HG03025 (cell line): ENCODE results near the gene GDF11.

Experiments used
- ATAC-seq: cut with Tn5 transposase; IDR thresholded peaks from one replicate; pipeline ENCODE4 v1.9.1; 2021; ENCODE audit warnings: mild to moderate bottlenecking, moderate library complexity; ENCODE audit not compliant: unreplicated experiment, low FRiP score

GDF11 gene

GRCh38 chr12:55706568-55707218, 36.2 kb upstream of the GDF11 start:
- ATAC-seq = no peak

- ATAC-seq = no peak
Observed at GRCh38 chr12:55707219-55707671, 35.7 kb upstream of the GDF11 start.

GRCh38 chr12:55707841-55708694, 34.9 kb upstream of the GDF11 start, which contains the start of gene ITGA7:
ITGA7 (minus strand) TSS chr12:55707904; CDS start chr12:55707682, 222 bp downstream.
- ATAC-seq = no peak

GRCh38 chr12:55708695-55709233, 34.2 kb upstream of the GDF11 start:
- ATAC-seq = no peak

- ATAC-seq = no peak
Observed at GRCh38 chr12:55711786-55712553, 31.0 kb upstream of the GDF11 start.

- no peak for ATAC-seq
Observed at GRCh38 chr12:55712700-55713415, 30.1 kb upstream of the GDF11 start.

- no peak for ATAC-seq
Observed at GRCh38 chr12:55713721-55714120, 29.2 kb upstream of the GDF11 start.

- ATAC-seq = no peak
Observed at GRCh38 chr12:55715169-55715764, 27.7 kb upstream of the GDF11 start.

- ATAC-seq = peak; percentile 92
Observed at GRCh38 chr12:55715833-55716581, 26.9 kb upstream of the GDF11 start, which contains the start of gene BLOC1S1. BLOC1S1 (plus strand) TSS chr12:55716046; CDS start chr12:55716052, 6 bp downstream.

GRCh38 chr12:55716582-55716957, 26.4 kb upstream of the GDF11 start:
- ATAC-seq = no peak

GRCh38 chr12:55717011-55718007, 25.6 kb upstream of the GDF11 start:
- no peak for ATAC-seq

GRCh38 chr12:55718015-55718414, 24.9 kb upstream of the GDF11 start:
- no peak for ATAC-seq

- no peak for ATAC-seq
Observed at GRCh38 chr12:55718624-55719275, 24.2 kb upstream of the GDF11 start.

- no peak for ATAC-seq
Observed at GRCh38 chr12:55719371-55719770, 23.6 kb upstream of the GDF11 start.

GRCh38 chr12:55720071-55720564, 22.8 kb upstream of the GDF11 start, which contains the start of gene RDH5:
RDH5 (plus strand) TSS chr12:55720393; CDS start chr12:55721185, 792 bp downstream.
- no peak for ATAC-seq

GRCh38 chr12:55720894-55721444, 22.0 kb upstream of the GDF11 start:
- no peak for ATAC-seq
